ENCODE data around the gene CFAP97D2.

GRCh38 chr13:114260814-114261213 is 81.8 kb downstream of the CFAP97D2 start:
- TF ChIP-seq CTCF (conservative IDR thresholded peaks at IDR 0.05 in 1 of 2, IDR thresholded peaks at IDR 0.05 in 1 of 2; ENCODE audit: extremely low read depth in 1 of 2, insufficient read depth in 1 of 2, low read depth in 1 of 2, low read length in 2 of 2), result no peak
- no peak for TF ChIP-seq EZH2 (IDR thresholded peaks at IDR 0.05; ENCODE audit: borderline replicate concordance, low read length)

Measured in mammary epithelial cell (primary cell).